ENCODE measurements around the gene GPC6.

Gene GPC6

DNA sequence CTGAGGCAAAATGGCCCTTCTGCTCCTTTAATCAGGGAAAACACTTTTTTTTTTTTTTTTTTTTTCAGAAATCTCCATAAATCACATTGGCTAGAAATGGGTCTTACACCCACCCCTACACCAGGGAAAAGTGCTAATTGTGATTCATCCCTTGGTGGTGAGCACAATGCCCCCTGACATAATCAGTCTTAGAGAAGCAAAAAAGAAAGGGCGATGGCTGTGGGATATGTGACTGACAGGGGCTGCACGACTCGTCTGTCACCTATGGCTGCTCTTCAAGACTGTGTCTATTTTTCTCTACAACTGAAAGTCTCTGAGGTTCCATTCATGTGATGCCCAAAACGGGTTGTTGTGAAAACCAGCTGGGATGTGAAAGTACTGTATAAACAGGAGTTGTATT, 3.6 kb upstream of the GPC6 start:
- H3K27ac ChIP-seq (ENCODE audit: extremely low read depth, low read depth, low read length), result no peak overlapping the region
- ChIA-PET POLR2A (no interaction called here), CTCF (interaction anchor here (1.0 kb wide), 1 partner anchor 218 kb away, joined by 3 read pairs; no protein-coding TSS in a partner anchor)
- no peaks in the 10 kb centered on the region for H3K4me1 ChIP-seq (ENCODE audit: control insufficient read depth, insufficient read depth, low read length)
- TF ChIP-seq ZNF843 (tag by site-specific recombination; IDR thresholded peaks at IDR 0.05), result no peak
- TF ChIP-seq ZNF174 (tag by site-specific recombination; IDR thresholded peaks at IDR 0.05), result no peak
- TF ChIP-seq ZNF423 (tag by site-specific recombination; IDR thresholded peaks at IDR 0.05), result no peak
- no peak for TF ChIP-seq ZBTB20 (tag by site-specific recombination; IDR thresholded peaks at IDR 0.05)
- no peaks in the 10 kb centered on the region for H3K9me3 ChIP-seq (ENCODE audit: control insufficient read depth, insufficient read depth, low read depth, low read length)
- no peaks in the 10 kb centered on the region for H3K36me3 ChIP-seq (ENCODE audit: control insufficient read depth in 2 of 2, insufficient read depth in 1 of 2, low read length in 2 of 2)
- no peak overlapping the region for H3K4me3 ChIP-seq (ENCODE audit: low read depth, low read length)

DNA sequence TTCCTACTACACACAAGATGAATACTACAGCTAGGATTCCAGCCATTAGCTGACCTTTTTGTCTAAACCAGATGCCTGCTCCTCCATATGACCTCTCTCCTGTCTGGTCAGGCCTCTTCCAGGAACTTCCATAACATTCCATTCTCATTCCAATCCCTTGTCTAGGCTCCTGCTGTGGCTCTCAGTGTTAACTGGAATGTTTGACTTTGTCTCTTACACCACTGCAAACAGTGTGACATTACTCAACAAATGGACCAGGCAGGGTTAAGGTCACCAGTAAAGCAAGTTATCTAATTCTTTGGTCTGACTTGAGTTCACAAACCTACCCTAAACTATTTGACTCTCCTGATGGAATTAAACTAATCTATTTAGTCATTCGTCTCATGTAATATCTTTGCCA, 2.1 kb upstream of the GPC6 start:
- CTCF ChIA-PET, result no interaction called here
- Histone ChIP-seq H3K27ac (ENCODE audit: extremely low read depth, low read depth, low read length) (no peak overlapping the region), H3K4me3 (ENCODE audit: low read depth, low read length) (no peak overlapping the region), H3K9me3 (ENCODE audit: control insufficient read depth, insufficient read depth, low read depth, low read length) (no peaks in the 10 kb centered on the region), H3K4me1 (ENCODE audit: control insufficient read depth, insufficient read depth, low read length) (no peaks in the 10 kb centered on the region), H3K36me3 (ENCODE audit: control insufficient read depth in 2 of 2, insufficient read depth in 1 of 2, low read length in 2 of 2) (no peaks in the 10 kb centered on the region)
- TF ChIP-seq, protein P1, sequence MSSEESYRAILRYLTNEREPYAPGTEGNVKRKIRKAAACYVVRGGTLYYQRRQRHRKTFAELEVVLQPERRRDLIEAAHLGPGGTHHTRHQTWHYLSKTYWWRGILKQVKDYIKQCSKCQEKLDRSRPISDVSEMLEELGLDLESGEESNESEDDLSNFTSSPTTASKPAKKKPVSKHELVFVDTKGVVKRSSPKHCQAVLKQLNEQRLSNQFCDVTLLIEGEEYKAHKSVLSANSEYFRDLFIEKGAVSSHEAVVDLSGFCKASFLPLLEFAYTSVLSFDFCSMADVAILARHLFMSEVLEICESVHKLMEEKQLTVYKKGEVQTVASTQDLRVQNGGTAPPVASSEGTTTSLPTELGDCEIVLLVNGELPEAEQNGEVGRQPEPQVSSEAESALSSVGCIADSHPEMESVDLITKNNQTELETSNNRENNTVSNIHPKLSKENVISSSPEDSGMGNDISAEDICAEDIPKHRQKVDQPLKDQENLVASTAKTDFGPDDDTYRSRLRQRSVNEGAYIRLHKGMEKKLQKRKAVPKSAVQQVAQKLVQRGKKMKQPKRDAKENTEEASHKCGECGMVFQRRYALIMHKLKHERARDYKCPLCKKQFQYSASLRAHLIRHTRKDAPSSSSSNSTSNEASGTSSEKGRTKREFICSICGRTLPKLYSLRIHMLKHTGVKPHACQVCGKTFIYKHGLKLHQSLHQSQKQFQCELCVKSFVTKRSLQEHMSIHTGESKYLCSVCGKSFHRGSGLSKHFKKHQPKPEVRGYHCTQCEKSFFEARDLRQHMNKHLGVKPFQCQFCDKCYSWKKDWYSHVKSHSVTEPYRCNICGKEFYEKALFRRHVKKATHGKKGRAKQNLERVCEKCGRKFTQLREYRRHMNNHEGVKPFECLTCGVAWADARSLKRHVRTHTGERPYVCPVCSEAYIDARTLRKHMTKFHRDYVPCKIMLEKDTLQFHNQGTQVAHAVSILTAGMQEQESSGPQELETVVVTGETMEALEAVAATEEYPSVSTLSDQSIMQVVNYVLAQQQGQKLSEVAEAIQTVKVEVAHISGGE (tag by site-specific recombination; conservative IDR thresholded peaks at IDR 0.05; ENCODE audit: low read depth), result no peak
- TF ChIP-seq ZNF132 (tag by site-specific recombination; IDR thresholded peaks at IDR 0.05; ENCODE audit: borderline replicate concordance) (no peak), ZNF747 (tag by site-specific recombination; IDR thresholded peaks at IDR 0.05) (no peak), ZBTB21 (tag by site-specific recombination; IDR thresholded peaks at IDR 0.05) (no peak), IKZF3 (tag by site-specific recombination; IDR thresholded peaks at IDR 0.05) (no peak), ZNF2 (tag by site-specific recombination; IDR thresholded peaks at IDR 0.05) (no peak), MEIS1 (CRISPR knock-in tag; IDR thresholded peaks at IDR 0.05; ENCODE audit: borderline replicate concordance) (no peak), ZNF707 (tag by site-specific recombination; IDR thresholded peaks at IDR 0.05) (no peak), ZNF529 (tag by site-specific recombination; IDR thresholded peaks at IDR 0.05; ENCODE audit: insufficient replicate concordance) (no peak), ZNF530 (tag by site-specific recombination; IDR thresholded peaks at IDR 0.05; ENCODE audit: low read depth) (no peak), ZBTB10 (tag by site-specific recombination; IDR thresholded peaks at IDR 0.05) (no peak), TRIM28 (IDR thresholded peaks at IDR 0.05; ENCODE audit: borderline replicate concordance, low read length) (no peak), ZNF26 (tag by site-specific recombination; IDR thresholded peaks at IDR 0.05) (no peak), ATF2 (tag by site-specific recombination; IDR thresholded peaks at IDR 0.05; ENCODE audit: low read depth) (no peak), ZNF792 (tag by site-specific recombination; IDR thresholded peaks at IDR 0.05) (no peak), ZNF366 (tag by site-specific recombination; conservative IDR thresholded peaks at IDR 0.05) (no peak), YY1 (tag by site-specific recombination; IDR thresholded peaks at IDR 0.05) (no peak), ZNF341 (tag by site-specific recombination; IDR thresholded peaks at IDR 0.05; ENCODE audit: low read depth) (no peak)
- POLR2A ChIA-PET, result no interaction called here
